LNCaP clone FGC (cell line): ENCODE measurements around the gene SEPTIN6.
A peak's percentile ranks its signal among the peaks of the same experiment; 100 is the strongest.
"Not testable (repeated sequence)": the region's sequence is repeated elsewhere in the genome, so short reads cannot be mapped to it uniquely, and the experiment has no call there.

ENCODE experiments used
- DNase-seq: peaks from one replicate; pipeline ENCODE4 v3.0.0-alpha.2; 2011; ENCODE audit warnings: low read depth
- H3K4me3 ChIP-seq: 2 replicates; pipeline ENCODE4 v1.5.1; 2011; ENCODE audit warnings: mild to moderate bottlenecking, low read depth, low read length, control low read depth
- CTCF ChIP-seq: IDR thresholded peaks from 2 replicates; pipeline ENCODE4 v1.5.1; 2012; ENCODE audit warnings: mild to moderate bottlenecking; ENCODE audit not compliant: control insufficient read depth, insufficient read depth; ENCODE audit errors: extremely low read depth

Gene SEPTIN6

DNA sequence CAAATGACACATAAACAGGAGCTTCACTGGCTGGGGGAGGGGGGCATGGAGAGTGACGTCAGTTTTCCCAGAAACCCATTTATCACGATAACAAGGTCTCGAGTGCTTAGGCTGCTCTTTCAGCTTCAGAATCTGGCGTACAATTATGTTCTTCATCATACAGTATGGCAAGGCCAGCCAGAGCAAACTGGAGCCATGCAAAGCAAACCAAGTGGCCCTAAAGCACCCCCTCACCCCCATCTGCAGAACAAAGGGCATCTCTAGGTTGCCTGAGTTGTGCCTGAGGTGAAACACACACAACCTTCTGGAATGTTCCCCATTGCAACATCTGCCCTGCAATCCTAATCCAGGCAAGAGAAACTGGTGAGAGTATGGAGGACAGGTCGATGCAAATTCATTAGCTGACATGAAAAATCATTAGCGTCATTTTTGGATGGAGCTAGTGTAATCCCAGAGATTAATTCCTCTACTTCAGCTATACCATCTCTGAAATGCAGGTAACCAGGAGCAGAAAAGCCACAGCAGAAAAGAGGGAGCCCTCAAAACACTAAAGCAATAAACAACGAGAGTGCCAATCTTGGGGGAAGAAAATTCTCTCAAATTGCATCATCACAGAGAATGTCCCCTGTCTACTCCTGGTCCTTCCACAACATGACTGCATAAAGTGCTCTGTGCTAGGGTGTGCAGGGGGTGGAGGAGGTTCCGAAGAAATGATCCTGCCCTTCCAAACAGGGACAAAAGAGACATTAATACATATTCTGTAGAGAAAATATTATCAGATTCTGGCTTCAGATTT, 1.8 kb downstream of the SEPTIN6 start:
- DNase-seq = no peak
- peak overlapping the region; percentile 62; the same call in 1 of the 2 replicates for H3K4me3 ChIP-seq
- TF ChIP-seq CTCF = no peak

GRCh38 chrX:119688911-119689321, 4.1 kb downstream of the SEPTIN6 start:
- H3K4me3 ChIP-seq = no peak overlapping the region
- no peak for DNase-seq
- TF ChIP-seq CTCF = no peak

GRCh38 chrX:119687661-119688413, 5.1 kb downstream of the SEPTIN6 start:
- no peak for TF ChIP-seq CTCF
- DNase-seq = no peak
- no peak overlapping the region for H3K4me3 ChIP-seq

GRCh38 chrX:119686087-119686691, 6.8 kb downstream of the SEPTIN6 start:
- no peak for DNase-seq
- no peak for TF ChIP-seq CTCF
- H3K4me3 ChIP-seq = no peak overlapping the region

- no peak for DNase-seq
- TF ChIP-seq CTCF = no peak
- no peak overlapping the region for H3K4me3 ChIP-seq
These were observed 7.5 kb downstream of the SEPTIN6 start for GRCh38 chrX:119685225-119686066.

- DNase-seq = no peak
- no peak overlapping the region for H3K4me3 ChIP-seq
- TF ChIP-seq CTCF = no peak
These were observed 8.1 kb downstream of the SEPTIN6 start for GRCh38 chrX:119684916-119685224.

- not testable (repeated sequence) for H3K4me3 ChIP-seq, DNase-seq
These were observed 8.7 kb downstream of the SEPTIN6 start for GRCh38 chrX:119684312-119684711.
